Measurements from ENCODE around the gene TNFRSF8.
A peak's percentile ranks its signal among the peaks of the same experiment; 100 is the strongest.

Gene TNFRSF8

GRCh38 chr1:12162459-12163137 lies 99.5 kb downstream of the TNFRSF8 start:
- TF ChIP-seq, protein P1, sequence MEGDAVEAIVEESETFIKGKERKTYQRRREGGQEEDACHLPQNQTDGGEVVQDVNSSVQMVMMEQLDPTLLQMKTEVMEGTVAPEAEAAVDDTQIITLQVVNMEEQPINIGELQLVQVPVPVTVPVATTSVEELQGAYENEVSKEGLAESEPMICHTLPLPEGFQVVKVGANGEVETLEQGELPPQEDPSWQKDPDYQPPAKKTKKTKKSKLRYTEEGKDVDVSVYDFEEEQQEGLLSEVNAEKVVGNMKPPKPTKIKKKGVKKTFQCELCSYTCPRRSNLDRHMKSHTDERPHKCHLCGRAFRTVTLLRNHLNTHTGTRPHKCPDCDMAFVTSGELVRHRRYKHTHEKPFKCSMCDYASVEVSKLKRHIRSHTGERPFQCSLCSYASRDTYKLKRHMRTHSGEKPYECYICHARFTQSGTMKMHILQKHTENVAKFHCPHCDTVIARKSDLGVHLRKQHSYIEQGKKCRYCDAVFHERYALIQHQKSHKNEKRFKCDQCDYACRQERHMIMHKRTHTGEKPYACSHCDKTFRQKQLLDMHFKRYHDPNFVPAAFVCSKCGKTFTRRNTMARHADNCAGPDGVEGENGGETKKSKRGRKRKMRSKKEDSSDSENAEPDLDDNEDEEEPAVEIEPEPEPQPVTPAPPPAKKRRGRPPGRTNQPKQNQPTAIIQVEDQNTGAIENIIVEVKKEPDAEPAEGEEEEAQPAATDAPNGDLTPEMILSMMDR (conservative IDR thresholded peaks at IDR 0.05; ENCODE audit: control insufficient read depth, insufficient read depth, low read depth, low read length), result no peak
- no peak for DNase-seq (ENCODE audit: low read depth)
- H3K4me3 ChIP-seq (ENCODE audit: control insufficient read depth, low read depth, low read length), result no peak overlapping the region

DNA sequence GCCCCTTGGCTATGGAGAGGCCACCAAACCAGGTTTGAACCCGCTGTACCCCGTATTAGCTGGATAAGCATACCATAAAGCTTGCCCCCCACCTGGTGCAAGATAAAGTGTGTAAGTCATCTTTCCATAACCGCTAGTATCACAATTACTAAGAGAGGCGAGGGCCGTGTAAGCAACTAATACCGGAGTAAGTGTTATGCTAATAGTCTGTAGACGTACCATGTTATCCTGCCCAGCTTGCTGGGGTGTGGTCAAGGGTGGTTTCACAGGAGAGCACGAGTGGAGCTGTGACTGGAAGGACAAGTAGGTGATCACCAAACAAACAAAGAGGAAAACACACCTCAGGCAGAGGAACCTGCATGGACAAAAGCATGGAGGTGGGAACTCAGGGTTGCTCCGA lies 100.1 kb downstream of the TNFRSF8 start:
- DNase-seq (ENCODE audit: low read depth), result no peak
- H3K4me3 ChIP-seq (ENCODE audit: control insufficient read depth, low read depth, low read length), result no peak overlapping the region
- TF ChIP-seq, protein P1 (conservative IDR thresholded peaks at IDR 0.05; ENCODE audit: control insufficient read depth, insufficient read depth, low read depth, low read length), result no peak

DNA sequence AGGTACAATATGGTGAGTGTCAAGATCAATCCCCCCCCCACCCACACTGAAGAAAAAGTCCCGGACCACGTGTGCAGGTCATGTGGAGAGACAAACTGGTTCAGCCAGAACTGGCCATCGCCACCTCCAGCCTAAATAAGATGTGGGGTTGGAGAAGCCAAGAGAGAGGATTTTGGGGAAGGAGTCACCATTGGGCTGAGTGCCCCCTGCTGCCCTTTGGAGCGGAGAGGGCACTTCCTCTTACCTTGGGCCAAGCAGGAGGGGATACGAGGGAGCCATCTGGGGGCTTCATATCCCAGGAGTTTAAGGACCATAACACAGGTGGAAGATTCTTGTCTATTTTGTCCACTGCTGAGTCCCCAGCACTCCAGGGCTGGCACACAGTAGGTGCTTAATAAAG lies 101.1 kb downstream of the TNFRSF8 start:
- no peak for DNase-seq (ENCODE audit: low read depth)
- H3K4me3 ChIP-seq (ENCODE audit: control insufficient read depth, low read depth, low read length), result no peak overlapping the region
- TF ChIP-seq, protein P1 (conservative IDR thresholded peaks at IDR 0.05; ENCODE audit: control insufficient read depth, insufficient read depth, low read depth, low read length), result no peak

DNA sequence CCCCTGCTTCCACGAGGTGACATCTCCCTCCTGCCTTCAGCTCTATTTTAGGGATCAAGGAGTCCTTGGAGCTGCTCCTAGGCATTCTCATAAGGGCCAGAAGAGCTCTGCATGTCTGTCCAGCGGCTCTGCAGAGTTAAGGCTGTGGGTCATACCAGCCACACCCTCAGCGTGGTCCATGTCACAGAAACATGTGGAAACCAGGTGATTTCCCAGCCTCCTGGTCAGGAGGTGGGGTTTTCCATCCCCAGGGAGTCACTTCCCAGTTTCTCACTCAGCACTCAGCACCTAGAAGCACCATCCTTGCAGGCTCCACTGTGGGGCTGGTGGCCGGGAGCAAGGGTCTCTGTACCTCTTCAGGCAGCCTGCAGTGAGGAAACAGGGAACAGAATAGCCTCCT lies 102.2 kb downstream of the TNFRSF8 start:
- no peak overlapping the region for H3K4me3 ChIP-seq (ENCODE audit: control insufficient read depth, low read depth, low read length)
- no peak for DNase-seq (ENCODE audit: low read depth)
- TF ChIP-seq, protein P1 (conservative IDR thresholded peaks at IDR 0.05; ENCODE audit: control insufficient read depth, insufficient read depth, low read depth, low read length), result no peak

GRCh38 chr1:12166834-12167492 lies 103.9 kb downstream of the TNFRSF8 start, which contains the start of gene TNFRSF1B:
Gene TNFRSF1B (plus strand): TSS chr1:12166991. CDS start chr1:12167092, 101 bp downstream.
- peak within 1 kb of the TSS; percentile 48 for H3K4me3 ChIP-seq (ENCODE audit: control insufficient read depth, low read depth, low read length)
- DNase-seq (ENCODE audit: low read depth), result no peak
- TF ChIP-seq, protein P1 (conservative IDR thresholded peaks at IDR 0.05; ENCODE audit: control insufficient read depth, insufficient read depth, low read depth, low read length), result no peak

DNA sequence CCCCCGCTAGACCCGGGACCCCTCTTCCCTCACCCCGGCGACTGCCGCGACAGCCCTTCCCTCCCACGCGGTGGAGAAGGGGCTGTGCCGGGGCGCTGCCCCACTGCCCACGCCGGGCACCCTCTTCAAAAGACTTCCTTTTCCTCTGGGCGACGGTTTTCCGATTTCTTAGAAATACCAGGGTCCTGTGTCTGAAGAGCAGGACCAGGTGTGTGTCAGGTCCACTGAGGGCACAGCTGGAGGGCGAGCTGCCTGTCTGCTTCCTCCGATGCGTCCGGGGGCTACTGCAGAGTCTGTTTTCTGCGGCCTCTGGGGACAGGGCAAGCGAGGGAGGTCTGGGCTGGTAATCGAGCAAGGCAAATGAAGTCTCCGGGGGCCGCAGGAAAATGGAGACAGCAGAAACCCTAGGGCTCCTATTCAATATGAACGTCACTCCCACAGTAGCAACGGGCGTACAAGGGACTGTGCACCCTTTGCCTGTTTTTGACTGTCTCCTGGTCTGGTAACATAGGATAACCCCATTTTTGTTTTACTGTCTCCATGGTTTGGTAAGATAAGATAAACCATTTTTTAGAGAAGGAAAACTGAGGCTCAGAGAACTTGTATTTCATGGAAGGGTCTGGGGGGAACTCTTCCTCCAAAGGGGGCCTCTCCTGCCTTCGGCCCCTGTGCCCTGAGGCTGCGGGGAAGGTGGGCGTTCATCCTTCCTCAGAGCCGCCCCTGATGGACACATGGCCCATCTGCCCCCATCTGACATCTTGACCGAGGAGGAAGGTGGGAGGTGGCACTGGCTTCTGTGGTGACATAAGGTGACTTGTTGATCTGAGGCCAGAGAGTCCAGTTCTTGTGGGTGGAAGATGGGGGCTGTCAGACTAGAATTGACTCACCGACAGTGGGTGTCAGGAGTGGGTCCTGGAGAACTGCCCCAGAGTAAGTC lies 104.7 kb downstream of the TNFRSF8 start:
- TF ChIP-seq, protein P1 (conservative IDR thresholded peaks at IDR 0.05; ENCODE audit: control insufficient read depth, insufficient read depth, low read depth, low read length), result no peak
- H3K4me3 ChIP-seq (ENCODE audit: control insufficient read depth, low read depth, low read length), result peak overlapping the region; percentile 48
- DNase-seq (ENCODE audit: low read depth), result no peak
